ENCODE data around the gene ZNF275.
A peak's percentile ranks its signal among the peaks of the same experiment; 100 is the strongest.
"Not testable (repeated sequence)": the region's sequence is repeated elsewhere in the genome, so short reads cannot be mapped to it uniquely, and the experiment has no call there.

Gene ZNF275

GRCh38 chrX:153333821-153334653, at the start of gene ZNF275:
ZNF275 (plus strand) TSS chrX:153334153; CDS start chrX:153336680, 2,527 bp downstream.
- peak; percentile 91 for DNase-seq

- not testable (repeated sequence) for DNase-seq
Observed at GRCh38 chrX:153285678-153286077, 48.3 kb upstream of the ZNF275 start.

GRCh38 chrX:153288807-153289206, 45.1 kb upstream of the ZNF275 start:
- DNase-seq, result not testable (repeated sequence)

- not testable (repeated sequence) for DNase-seq
Observed at GRCh38 chrX:153293485-153294071, 40.4 kb upstream of the ZNF275 start.

GRCh38 chrX:153297376-153297775, 36.6 kb upstream of the ZNF275 start:
- no peak for DNase-seq

- DNase-seq, result no peak
Observed at GRCh38 chrX:153299855-153300254, 34.1 kb upstream of the ZNF275 start.

- DNase-seq, result no peak
Observed at GRCh38 chrX:153301746-153302145, 32.2 kb upstream of the ZNF275 start.

- no peak for DNase-seq
Observed at GRCh38 chrX:153302796-153303195, 31.2 kb upstream of the ZNF275 start.

- DNase-seq, result no peak
Observed at GRCh38 chrX:153303276-153304262, 30.4 kb upstream of the ZNF275 start.

GRCh38 chrX:153304988-153305736, 28.8 kb upstream of the ZNF275 start:
- DNase-seq, result no peak

GRCh38 chrX:153305972-153306371, 28.0 kb upstream of the ZNF275 start:
- DNase-seq, result no peak

- DNase-seq, result no peak
Observed at GRCh38 chrX:153306527-153307115, 27.3 kb upstream of the ZNF275 start.

- DNase-seq, result no peak
Observed at GRCh38 chrX:153307276-153308178, 26.4 kb upstream of the ZNF275 start.

GRCh38 chrX:153310901-153311300, 23.1 kb upstream of the ZNF275 start:
- DNase-seq, result no peak

- no peak for DNase-seq
Observed at GRCh38 chrX:153312041-153312440, 21.9 kb upstream of the ZNF275 start.

- DNase-seq, result no peak
Observed at GRCh38 chrX:153312842-153313241, 21.1 kb upstream of the ZNF275 start.

- no peak for DNase-seq
Observed at GRCh38 chrX:153317306-153317705, 16.6 kb upstream of the ZNF275 start.

- DNase-seq, result no peak
Observed at GRCh38 chrX:153317996-153318722, 15.8 kb upstream of the ZNF275 start.

GRCh38 chrX:153318811-153319210, 15.1 kb upstream of the ZNF275 start:
- DNase-seq, result no peak
